Inflammatory macrophage treated with lipopolysaccharide for 1 hour (primary cell): ENCODE data around the gene GLCCI1.

Experiments
- DNase-seq, 2 donors: peaks; one replicate each; pipeline ENCODE4 v3.0.0-alpha.2; 2020 to 2022

Gene GLCCI1

DNA sequence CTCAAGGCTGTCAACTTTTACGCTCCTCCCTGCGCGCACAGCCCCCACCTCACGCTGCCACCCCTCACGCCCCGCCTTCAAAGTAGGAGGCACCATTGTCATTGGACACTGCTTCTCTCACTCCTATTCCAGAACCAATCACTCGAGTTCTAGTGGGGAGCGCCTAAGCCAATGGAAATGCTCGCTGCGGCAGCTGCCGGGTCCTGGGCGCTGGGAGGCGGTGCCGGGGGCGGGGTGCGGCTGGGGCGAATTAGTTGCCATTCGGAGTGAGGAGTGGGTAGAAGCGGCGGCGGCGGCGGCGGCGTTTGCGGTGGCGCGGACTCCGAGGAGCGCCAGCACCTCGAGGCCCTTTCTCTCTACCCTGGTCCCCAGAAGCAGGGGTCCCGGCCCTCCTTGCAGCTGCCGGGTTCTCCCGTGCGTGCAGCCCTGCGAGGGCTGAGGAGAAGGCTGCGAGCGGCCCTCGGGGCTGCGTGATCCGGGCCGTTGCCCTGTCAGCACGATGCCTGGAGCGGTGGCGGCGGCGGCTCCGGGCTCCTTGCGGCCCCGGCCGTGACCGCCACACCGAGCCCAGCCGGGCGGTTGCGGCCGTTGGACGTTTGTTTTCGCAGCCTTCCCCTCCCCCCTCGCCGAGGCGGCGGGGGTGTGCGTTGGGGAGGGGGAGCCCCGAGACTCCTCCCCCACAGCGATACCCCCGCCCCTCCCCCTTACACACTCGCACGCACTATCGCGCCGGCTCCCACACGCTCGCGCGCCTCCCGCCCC lies at the start of gene GLCCI1:
GLCCI1 (plus strand) TSS at position 253 of the 762 bp plus-strand sequence. CDS start 555 bp downstream, outside the sequence.
- peak; percentile 94 to 95 for DNase-seq

DNA sequence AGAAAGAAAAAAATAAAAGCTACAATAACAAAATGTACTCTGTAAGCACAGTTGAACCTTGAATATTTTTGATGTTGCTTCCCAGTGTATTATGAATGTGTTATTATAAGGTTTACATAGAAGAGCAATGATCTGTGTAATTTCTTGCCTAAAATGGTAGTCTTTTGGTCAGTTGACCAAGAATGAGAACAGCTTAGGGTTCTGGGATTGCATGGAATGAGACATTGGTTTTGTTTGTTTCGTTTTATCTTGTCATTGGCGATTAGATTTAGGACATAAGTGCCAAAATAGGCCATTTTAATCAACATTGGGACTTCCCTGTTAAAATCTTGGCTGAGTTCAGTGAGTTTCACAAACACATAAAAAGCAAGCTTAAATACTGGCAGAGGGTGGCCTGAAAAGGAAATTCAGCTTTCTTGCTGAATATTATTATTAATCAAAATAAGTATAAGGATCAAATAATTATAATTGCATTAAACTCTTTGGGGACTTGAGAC lies 49.1 kb upstream of the GLCCI1 start:
- no peak for DNase-seq

DNA sequence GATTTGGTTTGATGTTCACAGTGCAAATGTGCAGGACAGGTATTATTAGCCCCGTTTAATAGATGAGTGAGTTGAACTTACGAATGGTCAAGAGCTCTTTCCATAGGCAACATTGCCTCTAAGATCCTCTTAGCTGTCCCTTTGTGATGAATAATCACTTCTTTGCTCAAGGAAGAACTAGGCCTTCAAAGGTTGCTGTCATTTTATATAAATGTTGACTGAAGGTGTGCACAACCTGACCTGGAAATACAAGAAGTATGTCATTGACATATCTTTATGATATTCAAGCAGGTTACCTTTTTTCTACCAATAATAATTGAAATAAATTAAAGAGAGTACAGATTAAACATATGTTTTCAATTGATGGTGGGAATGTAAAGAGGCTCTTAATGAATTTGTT lies 48.5 kb upstream of the GLCCI1 start:
- no peak for DNase-seq

DNA sequence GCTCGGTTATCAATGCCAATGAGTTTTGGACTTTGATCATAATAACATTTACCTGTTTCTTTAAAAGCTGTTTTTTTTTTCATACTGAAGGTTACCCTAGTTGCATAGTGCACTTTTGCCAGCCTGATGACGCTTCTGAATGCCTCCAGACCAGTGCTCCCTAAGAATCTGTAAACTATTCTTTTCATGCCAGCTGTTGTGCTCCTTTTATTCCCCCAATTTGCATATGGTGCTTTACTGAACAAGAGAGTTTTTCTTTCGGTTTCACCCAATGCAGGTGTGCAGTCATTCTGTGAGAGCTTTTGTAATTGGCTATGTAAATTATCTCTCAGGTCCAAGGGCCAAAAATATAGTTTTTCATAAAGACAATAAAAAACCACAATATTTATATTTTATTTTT lies 48.1 kb upstream of the GLCCI1 start:
- no peak for DNase-seq

DNA sequence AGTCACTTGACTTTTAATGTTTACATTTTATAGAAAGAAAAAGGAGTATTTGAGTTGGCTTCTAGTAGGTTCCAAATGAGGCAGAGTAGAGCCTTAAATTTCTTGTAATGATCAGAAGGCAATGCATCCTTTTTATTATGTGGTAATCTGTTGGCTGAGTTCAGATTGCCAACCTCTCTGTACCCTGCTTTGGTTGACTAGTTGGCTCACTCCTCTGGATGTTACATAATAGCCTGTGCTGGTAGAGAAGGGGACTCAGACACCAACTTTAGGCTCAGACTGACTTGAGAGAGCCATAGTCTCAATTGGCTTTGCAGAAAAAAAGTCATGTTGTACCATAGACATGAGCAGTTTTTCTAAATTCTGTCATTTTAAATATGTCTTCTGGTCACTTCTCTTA lies 46.8 kb upstream of the GLCCI1 start:
- DNase-seq, result no peak

DNA sequence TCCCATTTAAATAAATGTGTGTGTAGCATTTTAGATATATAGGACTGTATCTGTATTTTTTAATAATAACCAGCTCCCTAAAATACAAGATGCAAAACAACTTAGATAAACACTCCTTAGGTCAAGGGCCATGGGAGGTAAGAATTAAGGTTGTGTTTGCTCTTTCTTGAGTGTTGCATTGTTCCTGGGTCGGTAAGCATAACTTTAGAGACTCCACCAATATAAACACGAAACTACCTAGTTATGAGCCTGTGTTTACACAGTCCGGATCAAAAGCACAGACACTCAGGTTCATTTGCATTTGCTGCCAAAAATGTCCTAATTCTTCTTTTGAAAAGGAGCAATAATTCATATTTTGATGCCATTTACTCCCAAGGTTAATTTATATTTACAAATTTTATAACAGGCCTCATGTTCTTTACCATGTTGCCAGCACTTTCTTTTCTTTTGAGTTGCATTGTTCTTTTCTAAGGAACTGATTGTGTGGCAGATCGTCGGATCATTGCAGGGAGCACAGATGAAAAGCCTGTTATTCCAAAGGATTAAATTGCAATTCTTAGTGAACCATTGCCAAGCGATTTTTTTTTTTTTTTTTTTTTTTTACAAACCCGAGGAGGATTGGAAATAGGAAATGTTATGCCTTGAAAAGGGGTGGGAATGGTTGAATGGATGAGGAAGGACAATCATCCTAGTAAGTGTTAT lies 45.8 kb upstream of the GLCCI1 start:
- no peak for DNase-seq

DNA sequence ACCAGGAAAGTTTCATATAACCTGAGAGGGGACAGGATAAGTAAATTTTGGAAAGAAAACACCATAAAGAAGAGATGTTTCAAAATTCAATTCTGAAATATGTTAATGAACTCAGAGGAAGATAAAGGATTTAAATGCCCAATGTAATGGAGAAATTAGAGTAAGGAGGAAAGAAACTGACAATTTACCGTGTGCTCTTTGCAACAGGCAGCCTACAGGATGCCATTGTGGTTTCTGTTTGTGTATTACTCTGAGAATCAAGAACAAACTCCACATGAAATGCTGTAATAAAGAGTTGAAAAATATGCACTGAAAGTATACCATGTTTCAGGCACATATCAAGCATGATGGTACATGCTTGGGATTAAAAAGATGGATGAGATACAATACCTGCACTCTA lies 44.8 kb upstream of the GLCCI1 start:
- no peak for DNase-seq

DNA sequence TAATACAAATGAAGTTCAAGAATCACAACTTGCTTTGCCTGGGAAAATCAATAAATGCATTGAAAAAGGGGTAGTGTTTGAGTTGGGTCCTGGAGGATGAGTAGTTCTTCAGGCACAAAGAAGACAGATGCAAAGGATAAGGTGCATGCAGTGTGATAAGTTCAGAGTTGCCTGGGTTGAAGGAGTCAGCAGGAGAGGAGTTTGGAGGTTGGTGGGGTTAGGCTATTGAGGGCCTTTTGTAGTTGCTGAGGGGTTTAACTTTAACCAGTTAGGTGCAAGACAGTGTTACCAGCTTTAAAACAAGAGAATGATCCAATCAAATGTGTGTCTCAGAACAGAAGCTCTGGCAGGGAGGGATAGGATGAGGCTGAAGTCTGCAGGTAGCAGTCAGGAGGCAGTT lies 44.3 kb upstream of the GLCCI1 start:
- DNase-seq, result no peak

DNA sequence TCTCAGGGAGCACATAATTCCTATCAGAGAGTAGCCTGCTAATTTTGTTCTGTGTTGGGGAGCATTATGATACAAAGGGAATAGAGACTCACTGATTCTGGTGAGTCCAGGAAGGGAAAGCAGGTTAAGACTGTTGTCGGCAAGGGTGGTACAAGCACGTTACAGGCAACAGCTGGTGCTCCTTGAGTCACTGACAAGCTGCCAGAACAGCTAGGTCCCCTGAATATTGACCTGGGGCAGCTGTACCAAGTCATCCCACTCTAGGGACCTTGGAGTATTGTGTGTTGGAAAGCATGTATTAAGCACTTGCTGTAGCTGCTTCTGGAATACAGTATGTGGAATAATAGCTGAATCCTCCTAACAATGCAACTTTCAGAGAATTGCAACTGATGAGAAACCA lies 37.0 kb upstream of the GLCCI1 start:
- no peak for DNase-seq

DNA sequence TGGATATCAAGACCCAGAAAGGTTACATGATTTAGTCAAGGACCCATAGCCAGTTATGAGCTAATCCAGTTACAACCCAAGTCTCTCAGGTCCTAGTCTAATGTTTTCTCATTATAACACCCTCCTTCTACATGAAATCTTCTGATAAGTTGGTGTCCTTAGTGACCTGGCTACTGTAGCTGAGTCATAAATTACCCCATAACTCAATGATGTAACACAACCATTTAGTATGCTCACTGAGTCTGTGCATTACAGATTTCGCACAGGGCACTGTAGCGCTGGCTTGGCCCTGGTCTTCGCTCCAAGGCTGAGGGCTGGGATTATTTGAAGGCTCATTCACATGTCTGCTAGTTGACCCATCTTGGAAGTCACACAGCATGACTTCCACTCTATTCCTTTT lies 36.0 kb upstream of the GLCCI1 start:
- peak in 1 of 2 donors; percentile 6 for DNase-seq

DNA sequence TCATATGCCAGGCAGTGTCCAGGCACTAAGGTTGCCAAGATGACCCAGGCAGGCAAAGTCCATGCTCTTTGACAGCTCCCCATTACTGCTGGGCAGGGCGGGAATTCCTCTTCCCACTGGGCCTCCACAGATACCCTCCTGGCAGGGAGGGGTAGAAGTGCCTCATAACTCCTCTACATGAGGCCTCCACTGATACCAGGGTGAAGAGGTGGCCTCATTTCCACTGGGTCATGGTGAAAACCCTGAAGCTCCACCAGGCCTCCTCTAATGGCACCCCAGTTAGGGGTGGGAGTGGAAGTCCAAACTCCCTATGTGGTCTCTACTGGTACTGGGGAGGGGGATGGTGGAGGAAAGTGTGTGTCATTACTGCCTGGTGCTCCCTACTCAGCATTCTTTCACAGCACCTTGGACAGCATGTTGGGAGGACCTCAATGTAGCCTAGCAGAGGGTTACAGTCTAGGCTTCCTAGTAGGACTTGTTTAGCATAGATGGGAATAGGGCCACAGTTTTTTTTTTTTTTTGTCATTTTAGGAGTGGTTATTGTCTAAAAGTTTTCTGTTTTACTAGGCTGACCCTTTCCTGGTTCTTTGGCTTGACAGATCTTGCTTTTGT lies 34.6 kb upstream of the GLCCI1 start:
- no peak for DNase-seq

DNA sequence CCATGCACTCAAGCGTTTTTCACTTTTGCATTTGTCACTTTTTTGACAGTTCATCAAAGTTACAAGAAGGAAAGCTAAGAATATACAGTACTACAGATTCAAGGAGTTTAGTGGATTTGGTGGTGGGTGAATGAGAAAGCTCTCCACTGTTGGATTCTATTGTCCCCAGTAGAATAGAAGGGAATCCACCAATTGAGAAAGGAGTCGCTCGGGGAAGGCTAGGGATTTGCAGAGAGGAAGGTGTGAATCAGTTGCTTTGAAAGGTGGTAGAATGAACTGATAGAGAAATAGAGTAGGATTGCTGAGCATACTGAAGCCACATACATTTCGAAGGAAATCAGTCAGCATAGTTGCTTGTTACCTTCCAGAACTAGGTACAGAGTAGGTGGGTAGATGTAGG lies 33.7 kb upstream of the GLCCI1 start:
- DNase-seq, result no peak

DNA sequence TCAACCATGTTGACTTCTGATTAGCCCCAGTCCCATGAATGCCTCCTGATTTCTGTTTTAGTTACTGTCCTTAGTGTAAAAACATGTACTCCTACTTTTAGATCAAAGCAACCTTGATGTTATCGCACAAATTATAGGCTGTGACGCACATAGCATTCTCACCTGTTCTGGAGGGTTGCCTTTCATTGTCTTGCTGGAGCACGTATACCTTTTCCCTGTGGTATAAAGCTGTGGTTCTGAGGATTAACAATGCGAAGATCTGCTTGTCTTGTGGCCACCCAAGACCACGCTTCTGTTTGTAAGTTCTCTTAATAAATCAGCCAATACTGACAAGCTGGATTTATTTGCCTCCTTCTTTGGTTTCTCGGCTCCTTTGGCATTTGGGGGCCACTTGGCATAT lies 30.1 kb upstream of the GLCCI1 start:
- no peak for DNase-seq

DNA sequence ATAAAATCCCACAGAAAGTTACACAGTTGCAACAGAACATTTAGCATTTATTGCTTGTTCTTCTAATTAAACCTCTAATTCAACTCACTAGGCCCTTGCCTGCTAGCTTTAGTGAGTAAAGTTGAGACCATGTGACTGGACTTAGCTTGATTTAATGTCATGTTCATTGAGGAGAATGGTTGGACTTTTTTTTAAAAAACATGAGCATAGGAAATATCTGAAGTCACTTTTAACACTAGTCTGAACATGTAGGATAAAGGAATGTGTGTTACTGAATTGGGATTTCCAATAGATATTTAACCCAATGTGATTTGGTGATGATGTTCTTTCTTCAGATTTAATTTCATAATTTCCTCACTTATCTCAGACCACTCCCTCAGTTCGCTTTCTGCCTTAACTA lies 24.6 kb upstream of the GLCCI1 start:
- no peak for DNase-seq

DNA sequence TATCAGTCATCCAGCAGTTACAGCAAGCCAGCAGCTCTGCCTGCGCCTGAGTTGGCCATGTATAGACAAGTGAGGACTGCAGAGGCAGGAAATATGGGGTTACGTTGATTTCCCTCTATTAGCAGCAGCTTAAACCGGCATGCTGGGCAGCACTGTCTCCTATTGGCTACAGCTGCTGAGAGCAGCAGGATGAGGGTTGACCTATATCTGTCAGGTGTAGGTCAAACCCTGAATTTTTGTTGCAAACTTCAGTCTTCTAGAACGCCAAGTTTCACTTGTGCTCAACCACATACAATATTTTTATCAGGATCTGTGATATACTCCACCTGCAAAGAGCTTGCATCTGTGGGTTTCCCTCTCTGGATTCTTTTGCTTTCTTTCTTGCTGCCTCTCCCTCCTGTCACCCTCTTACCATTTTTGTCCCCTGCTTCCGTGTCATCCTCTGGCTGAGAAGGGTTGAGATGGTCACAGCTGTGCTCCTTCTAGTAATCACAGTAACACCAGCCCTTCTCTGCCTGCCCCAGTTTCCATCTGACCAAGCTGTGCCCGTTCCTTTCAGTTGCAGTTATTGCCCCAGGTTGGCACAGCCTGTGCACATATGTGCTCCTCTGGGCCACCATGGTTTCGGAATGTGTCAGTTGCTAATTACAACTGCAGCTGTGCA lies 23.8 kb upstream of the GLCCI1 start:
- no peak for DNase-seq

DNA sequence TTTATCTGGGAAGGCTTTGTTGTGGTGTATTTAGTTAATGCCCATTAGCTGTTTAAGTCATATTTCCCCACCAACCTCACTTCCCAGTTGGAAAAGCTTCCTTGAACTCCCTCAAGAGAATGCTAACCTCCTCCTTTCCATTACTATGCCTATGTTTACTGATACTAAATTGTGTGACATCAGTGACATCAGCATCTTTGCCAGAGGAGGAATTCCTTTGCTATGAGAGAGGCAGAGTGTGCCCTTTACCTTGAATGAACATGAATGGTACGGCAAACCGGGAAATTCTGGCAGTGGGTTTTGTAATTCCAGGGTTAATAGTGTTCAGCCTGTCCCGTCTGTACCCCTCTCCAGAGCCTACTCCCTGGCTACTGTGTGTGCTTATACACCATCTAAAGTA lies 22.1 kb upstream of the GLCCI1 start:
- no peak for DNase-seq

DNA sequence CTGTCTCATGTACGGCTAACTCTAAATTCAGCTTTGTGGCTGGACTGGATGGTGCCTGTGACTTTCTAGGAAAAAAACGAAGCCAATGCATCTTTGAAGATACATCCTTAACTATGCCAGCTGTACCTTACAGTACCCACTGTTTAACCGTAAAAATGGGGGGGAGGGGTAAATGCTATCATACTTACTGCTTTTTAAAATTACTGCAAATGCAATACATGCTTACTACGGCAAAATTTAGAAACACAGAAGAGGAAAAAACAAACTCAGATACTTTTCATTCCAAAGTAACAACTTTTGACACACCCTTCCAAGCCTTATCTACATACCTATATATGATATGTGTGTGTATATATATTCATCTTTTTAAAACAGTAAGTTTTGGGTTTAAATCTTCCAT lies 20.4 kb upstream of the GLCCI1 start:
- no peak for DNase-seq

DNA sequence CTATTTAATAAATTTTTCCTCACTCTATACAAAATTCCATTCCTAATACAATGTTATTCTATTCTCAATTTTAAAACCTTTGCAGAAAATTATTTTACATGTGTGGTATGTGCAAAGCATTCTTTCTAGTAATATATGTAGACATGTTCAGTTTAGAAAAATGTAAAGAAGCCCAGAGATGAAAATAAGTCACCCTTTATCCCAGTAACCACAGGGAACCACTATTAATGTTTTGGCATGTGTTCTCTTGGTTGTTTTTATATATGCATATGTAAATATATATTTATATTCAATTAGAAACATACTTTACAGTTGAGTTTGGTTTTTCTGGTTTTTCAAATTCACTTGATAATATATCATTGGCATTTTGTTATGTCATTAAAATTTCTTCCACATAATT lies 14.8 kb upstream of the GLCCI1 start:
- DNase-seq, result no peak

DNA sequence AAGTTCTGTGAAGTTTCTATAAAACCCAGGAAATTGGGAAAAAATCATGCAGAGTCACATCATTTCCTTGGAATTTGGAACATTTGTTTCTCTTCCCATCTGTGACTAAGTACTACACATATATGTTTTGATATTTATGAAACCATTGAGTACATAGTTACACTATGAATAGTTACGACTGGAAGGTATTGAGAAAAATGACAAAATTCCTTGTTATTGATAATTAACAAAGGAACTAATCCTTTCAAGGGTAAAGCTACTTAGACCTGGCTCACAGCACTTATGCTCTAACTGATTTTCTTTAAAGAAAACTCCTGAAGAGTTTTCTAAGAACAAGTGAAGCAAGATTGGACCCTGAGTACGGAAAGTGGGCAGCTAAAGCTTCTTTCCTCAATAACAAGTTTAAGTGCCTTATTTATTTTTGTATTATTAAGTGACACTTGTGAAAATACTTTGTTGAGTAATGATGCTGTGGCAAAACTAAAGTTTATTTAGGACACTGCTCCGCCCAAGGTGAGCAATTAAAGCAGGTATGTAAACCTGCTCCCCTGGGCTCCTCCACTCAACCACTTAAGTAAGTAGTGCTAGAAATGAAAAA lies 12.0 kb upstream of the GLCCI1 start:
- no peak for DNase-seq

DNA sequence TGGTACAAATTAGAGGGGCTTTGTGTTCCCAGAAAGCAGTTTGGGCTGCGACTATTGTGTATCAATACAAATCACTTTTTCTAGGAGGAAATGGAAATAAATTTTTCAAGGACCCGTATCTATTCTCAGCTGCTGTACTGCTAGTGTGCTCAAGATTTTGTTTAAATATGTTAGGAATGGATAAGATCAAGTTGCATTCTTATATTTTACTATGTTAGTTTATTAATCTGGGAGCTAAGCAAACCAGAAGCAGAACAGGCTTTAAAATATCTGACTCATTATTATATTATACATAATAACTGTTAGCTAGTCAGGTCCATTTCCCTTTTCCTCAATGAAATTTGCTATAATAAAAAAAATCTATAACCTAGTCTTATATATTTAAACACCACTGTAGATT lies 11.1 kb upstream of the GLCCI1 start:
- DNase-seq, result no peak

DNA sequence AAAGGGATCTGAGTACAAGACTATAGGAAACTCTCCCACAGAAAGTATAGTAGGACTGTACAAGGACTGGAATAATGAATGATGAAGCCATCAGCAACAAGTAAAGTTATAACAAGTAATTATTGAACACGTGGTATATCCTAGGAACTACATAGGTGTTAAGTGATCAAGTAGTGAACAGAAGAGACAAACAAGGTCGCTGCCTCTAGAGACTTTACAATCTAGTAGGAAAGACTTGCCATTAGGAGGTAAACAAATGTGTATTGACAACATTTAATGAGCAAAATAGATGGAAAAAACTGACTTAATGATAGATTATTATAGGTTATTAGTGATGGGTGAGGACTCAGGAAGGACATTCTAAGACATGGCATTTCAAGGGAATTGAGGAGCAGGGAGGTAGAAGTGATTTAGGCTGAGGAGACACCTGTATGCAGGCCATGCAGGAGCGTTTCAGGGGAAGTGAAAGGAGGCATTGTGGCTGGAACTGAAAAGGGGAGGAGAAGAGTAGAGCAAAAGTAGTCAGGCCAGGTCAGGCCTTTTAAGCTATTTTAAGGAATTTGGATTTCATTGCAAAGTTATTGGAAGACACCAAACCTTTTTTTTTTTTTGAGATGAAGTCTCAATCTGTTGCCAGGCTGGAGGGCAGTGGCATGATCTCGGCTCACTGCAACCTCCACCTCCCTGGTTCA lies 8.5 kb upstream of the GLCCI1 start:
- DNase-seq, result no peak

DNA sequence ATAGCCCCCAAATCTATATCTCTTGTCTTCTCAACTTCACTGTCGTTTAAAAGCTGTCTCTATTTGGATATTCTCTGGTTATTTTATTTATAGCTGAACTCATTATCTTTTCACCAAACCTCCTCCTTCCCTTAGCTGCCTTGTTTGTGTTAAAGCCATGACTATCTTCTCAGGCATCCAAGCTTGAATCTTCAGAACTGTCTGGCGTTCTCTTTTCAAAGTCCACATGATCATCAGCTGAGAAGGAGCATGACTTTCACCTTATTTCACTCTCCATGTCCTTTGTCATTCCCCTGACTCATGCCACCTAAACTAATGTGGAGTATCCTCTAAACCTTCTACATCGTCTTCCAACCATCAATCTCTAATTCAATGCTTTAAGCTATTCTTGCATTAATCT lies 5.7 kb upstream of the GLCCI1 start:
- no peak for DNase-seq
